GM12878 (cell line): Measurements from ENCODE around the gene UNC45B. TPM values are rescaled to one million over a fixed set of nuclear protein-coding genes. Genes with fewer than 3 reads are reported as not detected.

Experiments used
- ATAC-seq: fragments of 200-7000 bp; cut with Tn5 transposase; 3 replicates; pipeline ENCODE4 v1.9.1; 2020; ENCODE audit warnings: mild to moderate bottlenecking, moderate library complexity
- BruUV-seq: library from RNA; stranded (reverse); fragments of 400-500 nt; replicated peaks from 2 replicates; lab custom pipeline; 2021; lab: Mats Ljungman, UMichigan
- CTCF ChIA-PET: fragments of 300-600 bp; sonication (Branson Sonifier 250); formaldehyde crosslinking; extraction: SDS; loops from one replicate; lab custom pipeline; 2021; ENCODE audit warnings: inconsistent platforms; lab: Yijun Ruan, JAX
- POLR2A ChIA-PET: fragments of 350-600 bp; formaldehyde crosslinking; extraction: SDS; loops from one replicate; lab custom pipeline; 2021; ENCODE audit warnings: inconsistent platforms; lab: Charles Lee
- RAD21 ChIA-PET: fragments of 300-600 bp; sonication (Branson Sonifier 250); formaldehyde crosslinking; loops from one replicate; lab custom pipeline; 2023; ENCODE audit warnings: antibody characterized with exemption; ENCODE audit not compliant: unreplicated experiment; lab: Charles Lee
- SMC1A ChIA-PET: fragments of 300-600 bp; sonication (Branson Sonifier 250); formaldehyde crosslinking; loops from one replicate; lab custom pipeline; 2023; ENCODE audit not compliant: unreplicated experiment, uncharacterized antibody; lab: Charles Lee
- DNase-seq: peaks from one replicate; pipeline ENCODE4 v3.0.0-alpha.2; 2011; ENCODE audit warnings: low read depth, low spot score
- FAIRE-seq: peaks from 3 replicates; lab custom pipeline; 2011; peaks lifted over from hg19 to GRCh38; lab: Jason Lieb, UNC
- H2AFZ ChIP-seq: 2 replicates; pipeline ENCODE4 v1.6.0; 2011; ENCODE audit warnings: low read depth, low read length, control low read depth; ENCODE audit not compliant: control insufficient read depth
- H3K27ac ChIP-seq: 2 replicates; pipeline ENCODE4 v1.5.1; 2011; ENCODE audit warnings: control low read depth; ENCODE audit not compliant: control insufficient read depth, insufficient read depth
- H3K27me3 ChIP-seq, 2 experiments: replicated peaks in 1 of 2; 2 replicates each; pipeline versions ENCODE4 v1.6.0 to v1.6.1; 2011; ENCODE audit warnings: low read length in 1 of 2; ENCODE audit not compliant: control insufficient read depth in 2 of 2, insufficient read depth in 2 of 2
- H3K36me3 ChIP-seq, 2 experiments: 2 replicates each; pipeline ENCODE4 v1.5.1; 2011; ENCODE audit warnings: low read length in 1 of 2; ENCODE audit not compliant: control insufficient read depth in 2 of 2, insufficient read depth in 2 of 2
- H3K4me1 ChIP-seq: 2 replicates; pipeline ENCODE4 v1.6.1; 2011; ENCODE audit warnings: mild to moderate bottlenecking, low read length, moderate library complexity, mixed read lengths; ENCODE audit not compliant: control insufficient read depth, insufficient read depth
- H3K4me2 ChIP-seq: 2 replicates; pipeline ENCODE4 v1.6.0; 2011; ENCODE audit warnings: control low read depth; ENCODE audit not compliant: control insufficient read depth, insufficient read depth
- H3K4me3 ChIP-seq: fragments of 200-600 bp; sonication (generic); 2 replicates; pipeline ENCODE4 v1.5.1; 2016
- H3K79me2 ChIP-seq: 2 replicates; pipeline ENCODE4 v1.6.0; 2011; ENCODE audit warnings: low read length; ENCODE audit not compliant: control insufficient read depth, insufficient read depth
- H3K9ac ChIP-seq: 2 replicates; pipeline ENCODE4 v1.8.0; 2011; ENCODE audit warnings: low read length, control low read depth, mixed read lengths; ENCODE audit not compliant: control insufficient read depth, insufficient read depth
- H3K9me3 ChIP-seq: replicated peaks from 3 replicates; pipeline ENCODE4 v1.5.1; 2011; ENCODE audit warnings: mild to moderate bottlenecking, low read length; ENCODE audit not compliant: control insufficient read depth, insufficient read depth
- H4K20me1 ChIP-seq: 2 replicates; pipeline ENCODE4 v1.6.0; 2011; ENCODE audit not compliant: control insufficient read depth, insufficient read depth
- ASH2L ChIP-seq: fragments of 300-600, 200-600 bp; sonication (generic); IDR thresholded peaks from 2 replicates; pipeline ENCODE4 v1.6.1; 2017; ENCODE audit warnings: low read depth, mild to moderate bottlenecking, borderline replicate concordance
- ATF7 ChIP-seq: fragments of 450-650 bp; IDR thresholded peaks from 2 replicates; pipeline ENCODE4 v1.6.1; 2016; ENCODE audit warnings: low read depth, mild to moderate bottlenecking
- E2F4 ChIP-seq: IDR thresholded peaks from 2 replicates; pipeline ENCODE4 v1.6.1; 2012; ENCODE audit warnings: low read depth, low read length, improper control_type of control experiment
- POLR2A ChIP-seq: IDR thresholded peaks from 2 replicates; pipeline ENCODE4 v1.6.1; 2011; ENCODE audit warnings: low read depth, mild to moderate bottlenecking, low read length
- WGBS: methylation state at CpG from one replicate; pipeline ENCODE4 v1.1.6; 2016; ENCODE audit warnings: low lambda C conversion rate; ENCODE audit not compliant: insufficient replicate concordance, insufficient coverage; ENCODE audit errors: missing lambda C conversion rate; 5-methylcytosine and 5-hydroxymethylcytosine counted together
- in situ Hi-C: fragments of 300-500 bp; cut with MboI; formaldehyde crosslinking; loops from 9 replicates; pipeline ENCODE4 v1.14.3; 2018; ENCODE audit warnings: mixed read lengths
- intact Hi-C: fragments of 100-400 bp; cut with micrococcal nuclease; formaldehyde crosslinking; loops from one replicate; pipeline ENCODE4 v1.14.2; 2022; ENCODE audit not compliant: unreplicated experiment
- polyA plus RNA-seq, 11 experiments: library from polyadenylated mRNA; depleted of rRNA in 4 of 11; unstranded in 6 of 11; stranded (reverse) in 5 of 11; fragments of >200 nt; fragmentation: Nextera tagmentation in 4 of 11; fragmentation: Illumina TruSeq in 1 of 11; extraction: Ambion mirVana in 4 of 11; extraction: Trizol in 1 of 11; gene quantifications; 1 replicate in 1 of 11; 2 replicates in 10 of 11; pipeline versions ENCODE4 v1.2.1 to v1.2.3, GENCODE V29; 2011 to 2016; ENCODE audit warnings: inconsistent platforms in 2 of 11, missing spikeins in 2 of 11, low read depth in 1 of 11
- total RNA-seq, 4 experiments: library from RNA; depleted of rRNA in 3 of 4; stranded (reverse); fragments of >200 nt in 3 of 4; fragmentation: Illumina TruSeq in 1 of 4; extraction: Trizol in 1 of 4; gene quantifications; 2 replicates each; pipeline versions ENCODE4 v1.2.1 to v1.2.3, GENCODE V29; 2013 to 2021

Gene UNC45B
- total and polyA plus RNA-seq, 10 of the 15 experiments (the other 5 are each of a cell fraction or from before 2014, with no cell fraction given) = 0.03 TPM; not detected in 9

- in situ Hi-C loops (no loop called here), intact Hi-C loops (no loop called here)
- FAIRE-seq (no peak), DNase-seq (no peak), ATAC-seq (no peak)
- ChIA-PET RAD21 (interaction anchor here (1.2 kb wide), 1 partner anchor 10 kb away, joined by 3 read pairs; no protein-coding TSS in a partner anchor), CTCF (no interaction called here), POLR2A (no interaction called here), SMC1A (interaction anchor here (1.2 kb wide), 1 partner anchor 10 kb away, joined by 3 read pairs; the partner anchor contains the start of gene RAD51D)
- H3K27me3 ChIP-seq = no peaks in the 10 kb centered on the region
- H3K4me2 ChIP-seq = no peak overlapping the region
- WGBS = 99% methylated on average over 5 of the region's 5 CpGs
- H2AFZ ChIP-seq = no peak overlapping the region
- no peak overlapping the region for H3K9ac ChIP-seq
- no peaks in the 10 kb centered on the region for H4K20me1 ChIP-seq
- H3K9me3 ChIP-seq = no peaks in the 10 kb centered on the region
- BruUV-seq = no TSS peak
- H3K4me3 ChIP-seq = no peak overlapping the region
- H3K4me1 ChIP-seq = no peaks in the 10 kb centered on the region
- H3K27ac ChIP-seq = no peak overlapping the region
- no peaks in the 10 kb centered on the region for H3K79me2 ChIP-seq
- peaks cover 18 to 22% of the 10 kb centered on the region in 2 experiments for H3K36me3 ChIP-seq
- TF ChIP-seq ATF7 = no peak
- TF ChIP-seq E2F4 = no peak
Observed at GRCh38 chr17:35129973-35130351, 17.7 kb upstream of the UNC45B start.

GRCh38 chr17:35130392-35130791 lies 17.2 kb upstream of the UNC45B start:
- no peak overlapping the region for H3K27ac ChIP-seq
- RAD21 ChIA-PET = no interaction called here
- no peaks in the 10 kb centered on the region for H3K4me1 ChIP-seq
- no peak overlapping the region for H3K9ac ChIP-seq
- in situ Hi-C loops = no loop called here
- no peak for FAIRE-seq
- WGBS = 100% methylated on average over 3 of the region's 3 CpGs
- intact Hi-C loops = no loop called here
- TF ChIP-seq ASH2L (no peak), POLR2A (peak; percentile 48; the same call in 1 of the 2 replicates)
- no peaks in the 10 kb centered on the region for H3K79me2 ChIP-seq
- DNase-seq = no peak
- POLR2A ChIA-PET = no interaction called here
- CTCF ChIA-PET = interaction anchor here (0.9 to 1.1 kb wide), 3 partner anchors 10 to 12 kb away, joined by 3 to 4 read pairs (median 4); partner anchors contain the start of gene RAD51D
- no peaks in the 10 kb centered on the region for H3K27me3 ChIP-seq
- H3K4me2 ChIP-seq = no peak overlapping the region
- peaks cover 21 to 26% of the 10 kb centered on the region in 2 experiments for H3K36me3 ChIP-seq
- no peak for ATAC-seq
- H3K9me3 ChIP-seq = no peaks in the 10 kb centered on the region
- SMC1A ChIA-PET = interaction anchor here (1.2 kb wide), 1 partner anchor 10 kb away, joined by 3 read pairs; the partner anchor contains the start of gene RAD51D
- no peak overlapping the region for H3K4me3 ChIP-seq
- H4K20me1 ChIP-seq = no peaks in the 10 kb centered on the region
- no TSS peak for BruUV-seq
- H2AFZ ChIP-seq = no peak overlapping the region
